PC-3 (cell line): Measurements from ENCODE around the gene GRPR. TPM values are rescaled to one million over a fixed set of nuclear protein-coding genes. Genes with fewer than 3 reads are reported as not detected.
"Not testable (repeated sequence)": the region's sequence is repeated elsewhere in the genome, so short reads cannot be mapped to it uniquely, and the experiment has no call there.

Experiments
- ATAC-seq: fragments of 200-7000 bp; cut with Tn5 transposase; 2 replicates; pipeline ENCODE4 v1.9.1; 2020; ENCODE audit warnings: mild to moderate bottlenecking, moderate library complexity
- BruUV-seq: library from RNA; stranded (reverse); fragments of 400-500 nt; replicated peaks from 2 replicates; lab custom pipeline; 2021; lab: Mats Ljungman, UMichigan
- CTCF ChIA-PET: fragments of 300-600 bp; sonication (Branson Sonifier 250); formaldehyde crosslinking; loops from one replicate; lab custom pipeline; 2022; ENCODE audit warnings: antibody characterized with exemption; lab: Charles Lee
- POLR2A ChIA-PET: fragments of 300-600 bp; sonication (Branson Sonifier 250); formaldehyde crosslinking; loops from one replicate; lab custom pipeline; 2022; ENCODE audit warnings: antibody characterized with exemption; ENCODE audit not compliant: unreplicated experiment; lab: Charles Lee
- DNase-seq: peaks from one replicate; pipeline ENCODE4 v3.0.0-alpha.2; 2015
- H2AFZ ChIP-seq: fragments of 300-600 bp; sonication (generic); 2 replicates; pipeline ENCODE4 v1.6.0; 2016; ENCODE audit warnings: antibody characterized with exemption, low read length
- H3F3A ChIP-seq: fragments of 300-600 bp; sonication (generic); one replicate; pipeline ENCODE4 v1.6.0; 2017; ENCODE audit warnings: antibody characterized with exemption, low read length, control low read depth, mild to moderate bottlenecking; ENCODE audit not compliant: unreplicated experiment
- H3K27ac ChIP-seq: fragments of 300-600 bp; sonication (generic); 2 replicates; pipeline ENCODE4 v1.5.1; 2016; ENCODE audit warnings: mild to moderate bottlenecking, low read length
- H3K27me3 ChIP-seq: fragments of 300-600 bp; sonication (generic); 2 replicates; pipeline ENCODE4 v1.6.1; 2016; ENCODE audit warnings: low read length, mixed read lengths
- H3K36me3 ChIP-seq: fragments of 300-600 bp; sonication (generic); 2 replicates; pipeline ENCODE4 v1.6.1; 2016; ENCODE audit warnings: low read depth, mixed run types, low read length, mixed read lengths
- H3K4me1 ChIP-seq: fragments of 300-600 bp; sonication (generic); 2 replicates; pipeline ENCODE4 v1.5.1; 2016; ENCODE audit warnings: low read length; ENCODE audit not compliant: insufficient read depth
- H3K4me2 ChIP-seq: fragments of 300-600 bp; sonication (generic); 2 replicates; pipeline ENCODE4 v1.6.0; 2016; ENCODE audit warnings: low read length
- H3K4me3 ChIP-seq: fragments of 300-600 bp; sonication (generic); 2 replicates; pipeline ENCODE4 v1.5.1; 2016; ENCODE audit warnings: mild to moderate bottlenecking, low read length, mixed read lengths
- H3K79me2 ChIP-seq: fragments of 300-600 bp; sonication (generic); 2 replicates; pipeline ENCODE4 v1.6.1; 2017; ENCODE audit warnings: low read length, mixed read lengths
- H3K9ac ChIP-seq: fragments of 300-600 bp; sonication (generic); 2 replicates; pipeline ENCODE4 v1.6.0; 2016; ENCODE audit warnings: mild to moderate bottlenecking, low read length
- H3K9me2 ChIP-seq: fragments of 300-600 bp; sonication (generic); replicated peaks from 2 replicates; pipeline ENCODE4 v1.6.1; 2016; ENCODE audit warnings: mixed run types, low read length, mixed read lengths
- H3K9me3 ChIP-seq: fragments of 300-600 bp; sonication (generic); 2 replicates; pipeline ENCODE4 v1.6.1; 2016; ENCODE audit warnings: low read length, mixed read lengths
- H4K20me1 ChIP-seq: fragments of 300-600 bp; sonication (generic); 2 replicates; pipeline ENCODE4 v1.6.1; 2016; ENCODE audit warnings: low read length, mixed read lengths
- EZH2 ChIP-seq: fragments of 300-600 bp; sonication (generic); IDR thresholded peaks from one replicate; pipeline ENCODE4 v1.6.1; 2017; ENCODE audit warnings: antibody characterized with exemption, mild to moderate bottlenecking, low read length; ENCODE audit not compliant: unreplicated experiment
- EZH2phosphoT487 ChIP-seq: fragments of 300-600 bp; sonication (generic); IDR thresholded peaks from 2 replicates; pipeline ENCODE4 v1.6.1; 2018; ENCODE audit warnings: mild to moderate bottlenecking, antibody characterized with exemption, low read length, borderline replicate concordance
- intact Hi-C: fragments of 100-400 bp; cut with micrococcal nuclease; formaldehyde crosslinking; loops from 2 replicates; pipeline ENCODE4 v1.9.0; 2023
- total RNA-seq: library from RNA; depleted of rRNA; stranded (reverse); fragments of >200 nt; gene quantifications from 2 replicates; pipeline ENCODE4 v1.2.3, GENCODE V29; 2014
- TF ChIP-seq, protein P1 (sequence below): fragments of 300-600 bp; sonication (generic); conservative IDR thresholded peaks from 2 replicates; pipeline ENCODE4 v1.5.1; 2017; ENCODE audit warnings: antibody characterized with exemption, low read depth, mild to moderate bottlenecking, low read length

Gene GRPR
- total RNA-seq, 1 experiment from 2014 or later, result 26.5 TPM

DNA sequence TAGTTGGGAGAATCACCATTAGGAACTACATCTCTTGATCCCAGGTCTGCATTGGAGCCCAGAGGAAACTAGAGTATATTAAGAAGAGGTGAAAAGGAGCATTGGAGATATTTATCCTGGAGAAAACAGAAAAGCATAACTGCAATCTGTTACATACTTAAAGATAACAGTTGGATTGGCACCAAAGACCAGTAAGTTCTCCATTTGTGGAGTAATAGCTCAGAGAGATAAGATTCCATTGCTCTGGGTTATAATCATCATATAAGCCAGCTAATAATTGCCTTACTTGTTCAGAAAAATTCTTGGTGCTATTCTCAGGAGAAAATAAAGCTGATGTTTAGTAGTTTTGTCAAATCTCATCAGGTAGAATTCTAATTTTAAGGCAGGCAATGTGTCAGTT lies 20.6 kb downstream of the GRPR start:
- Histone ChIP-seq H3F3A (no peaks in the 10 kb centered on the region), H3K4me3 (no peak overlapping the region), H4K20me1 (no peaks in the 10 kb centered on the region), H3K36me3 (peaks cover 18% of the 10 kb centered on the region), H3K9ac (no peak overlapping the region), H3K9me3 (no peaks in the 10 kb centered on the region), H3K4me1 (peaks cover 46% of the 10 kb centered on the region), H3K79me2 (peaks cover 69% of the 10 kb centered on the region), H3K27ac (no peak overlapping the region), H2AFZ (no peak overlapping the region), H3K9me2 (no peaks in the 10 kb centered on the region), H3K27me3 (no peaks in the 10 kb centered on the region), H3K4me2 (no peak overlapping the region)
- ChIA-PET POLR2A (no interaction called here), CTCF (no interaction called here)
- ATAC-seq (no peak), DNase-seq (no peak)
- no peak for TF ChIP-seq EZH2
- TF ChIP-seq, protein P1, sequence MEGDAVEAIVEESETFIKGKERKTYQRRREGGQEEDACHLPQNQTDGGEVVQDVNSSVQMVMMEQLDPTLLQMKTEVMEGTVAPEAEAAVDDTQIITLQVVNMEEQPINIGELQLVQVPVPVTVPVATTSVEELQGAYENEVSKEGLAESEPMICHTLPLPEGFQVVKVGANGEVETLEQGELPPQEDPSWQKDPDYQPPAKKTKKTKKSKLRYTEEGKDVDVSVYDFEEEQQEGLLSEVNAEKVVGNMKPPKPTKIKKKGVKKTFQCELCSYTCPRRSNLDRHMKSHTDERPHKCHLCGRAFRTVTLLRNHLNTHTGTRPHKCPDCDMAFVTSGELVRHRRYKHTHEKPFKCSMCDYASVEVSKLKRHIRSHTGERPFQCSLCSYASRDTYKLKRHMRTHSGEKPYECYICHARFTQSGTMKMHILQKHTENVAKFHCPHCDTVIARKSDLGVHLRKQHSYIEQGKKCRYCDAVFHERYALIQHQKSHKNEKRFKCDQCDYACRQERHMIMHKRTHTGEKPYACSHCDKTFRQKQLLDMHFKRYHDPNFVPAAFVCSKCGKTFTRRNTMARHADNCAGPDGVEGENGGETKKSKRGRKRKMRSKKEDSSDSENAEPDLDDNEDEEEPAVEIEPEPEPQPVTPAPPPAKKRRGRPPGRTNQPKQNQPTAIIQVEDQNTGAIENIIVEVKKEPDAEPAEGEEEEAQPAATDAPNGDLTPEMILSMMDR, result no peak
- no peak for TF ChIP-seq EZH2phosphoT487
- intact Hi-C loops, result no loop called here
- no TSS peak for BruUV-seq

DNA sequence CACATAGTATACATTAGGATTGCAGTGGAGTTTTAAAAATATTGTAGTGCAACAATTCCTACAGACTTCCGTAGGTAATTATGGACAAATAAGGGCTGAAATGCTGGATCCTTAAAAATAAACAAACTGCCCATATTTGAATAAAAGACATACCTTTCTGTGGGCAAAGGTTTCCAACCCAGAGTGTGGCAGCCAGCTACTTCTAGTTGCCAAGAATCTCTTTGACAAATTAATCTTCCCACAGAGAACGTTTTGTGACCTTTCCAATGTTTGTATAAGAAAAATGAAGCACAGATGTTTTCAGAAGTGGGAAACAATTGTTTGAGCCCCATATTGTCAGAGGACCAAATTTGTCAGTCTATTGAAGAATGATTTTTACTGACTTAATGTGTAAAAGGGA lies 21.1 kb downstream of the GRPR start:
- no peak overlapping the region for H3K4me2 ChIP-seq
- H4K20me1 ChIP-seq, result no peaks in the 10 kb centered on the region
- no peak overlapping the region for H3K9ac ChIP-seq
- ATAC-seq, result no peak
- H2AFZ ChIP-seq, result no peak overlapping the region
- peaks cover 65% of the 10 kb centered on the region for H3K79me2 ChIP-seq
- DNase-seq, result no peak
- CTCF ChIA-PET, result no interaction called here
- H3K9me3 ChIP-seq, result no peaks in the 10 kb centered on the region
- no peak overlapping the region for H3K4me3 ChIP-seq
- no TSS peak for BruUV-seq
- no peaks in the 10 kb centered on the region for H3F3A ChIP-seq
- H3K9me2 ChIP-seq, result no peaks in the 10 kb centered on the region
- POLR2A ChIA-PET, result no interaction called here
- H3K4me1 ChIP-seq, result peaks cover 51% of the 10 kb centered on the region
- peaks cover 18% of the 10 kb centered on the region for H3K36me3 ChIP-seq
- no peak overlapping the region for H3K27ac ChIP-seq
- intact Hi-C loops, result no loop called here
- no peak for TF ChIP-seq EZH2phosphoT487
- TF ChIP-seq, protein P1, result no peak
- TF ChIP-seq EZH2, result no peak
- no peaks in the 10 kb centered on the region for H3K27me3 ChIP-seq

DNA sequence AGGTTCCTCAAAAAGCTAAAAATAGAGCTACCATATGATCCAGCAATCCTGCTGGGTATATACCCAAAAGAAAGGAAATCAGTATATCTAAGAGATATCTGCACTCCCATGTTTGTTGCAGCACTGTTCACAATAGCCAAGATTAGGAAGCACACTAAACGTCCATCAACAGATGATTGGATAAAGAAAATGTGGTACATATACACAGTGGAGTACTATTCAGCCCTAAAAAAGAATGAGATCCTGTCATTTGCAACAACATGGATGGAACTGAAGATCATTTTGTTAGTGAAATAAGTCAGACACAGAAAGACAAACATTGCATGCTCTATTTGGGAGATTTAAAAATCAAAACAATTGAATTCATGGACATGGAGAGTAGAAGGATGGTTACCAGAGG lies 21.7 kb downstream of the GRPR start:
- H3K27ac ChIP-seq, H3K4me2 ChIP-seq, H3K27me3 ChIP-seq, H3F3A ChIP-seq, ATAC-seq, POLR2A ChIA-PET, H3K9me3 ChIP-seq, H3K4me3 ChIP-seq, BruUV-seq, CTCF ChIA-PET, H3K9ac ChIP-seq, DNase-seq, H3K9me2 ChIP-seq, H4K20me1 ChIP-seq, intact Hi-C loops, H2AFZ ChIP-seq: not testable (repeated sequence)
- Histone ChIP-seq H3K36me3 (peaks cover 18% of the 10 kb centered on the region), H3K4me1 (peaks cover 48% of the 10 kb centered on the region), H3K79me2 (peaks cover 59% of the 10 kb centered on the region)
